Brain microvascular endothelial cell (primary cell): Measurements from ENCODE around the gene SPSB3.
"Not testable (repeated sequence)": the region's sequence is repeated elsewhere in the genome, so short reads cannot be mapped to it uniquely, and the experiment has no call there.

Experiments used
- DNase-seq: peaks from one replicate; pipeline ENCODE4 v3.0.0-alpha.2; 2020
- H3K27ac ChIP-seq: fragments of 250-450 bp; sonication (Bioruptor Pico); 2 replicates; pipeline ENCODE4 v1.5.1; 2020; ENCODE audit warnings: mild to moderate bottlenecking, moderate library complexity
- H3K27me3 ChIP-seq: fragments of 250-450 bp; sonication (Bioruptor Pico); replicated peaks from 2 replicates; pipeline ENCODE4 v1.5.1; 2020; ENCODE audit warnings: mild to moderate bottlenecking
- H3K36me3 ChIP-seq: fragments of 250-450 bp; sonication (Bioruptor Pico); replicated peaks from 2 replicates; pipeline ENCODE4 v1.5.1; 2020; ENCODE audit warnings: mild to moderate bottlenecking
- H3K4me3 ChIP-seq: 2 replicates; pipeline ENCODE4 v1.5.1; 2011; ENCODE audit warnings: low read depth, mild to moderate bottlenecking, control low read depth, low read length, moderate library complexity
- CTCF ChIP-seq: IDR thresholded peaks from 2 replicates; pipeline ENCODE4 v1.5.1; 2011; ENCODE audit warnings: low read depth, mild to moderate bottlenecking, moderate library complexity, low read length, control low read depth, inconsistent platforms; ENCODE audit errors: missing control alignments
- in situ Hi-C: cut with HindIII; loops from 2 replicates; pipeline ENCODE4 v1.10.0; 2017; ENCODE audit warnings: low sequenced_read_pairs, low pct_ligation_motif_present

The SPSB3 gene

GRCh38 chr16:1734123-1734522 is 48.2 kb downstream of the SPSB3 start:
- no peak for TF ChIP-seq CTCF
- Histone ChIP-seq H3K36me3 (peaks cover 32% of the 10 kb centered on the region), H3K27me3 (no peaks in the 10 kb centered on the region), H3K27ac (no peak overlapping the region), H3K4me3 (no peak overlapping the region)
- in situ Hi-C loops, result no loop called here
- DNase-seq, result no peak

- in situ Hi-C loops, DNase-seq, H3K27me3 ChIP-seq, H3K27ac ChIP-seq, H3K4me3 ChIP-seq: not testable (repeated sequence)
- H3K36me3 ChIP-seq, result peaks cover 41% of the 10 kb centered on the region
Observed at GRCh38 chr16:1732551-1732987, 49.8 kb downstream of the SPSB3 start.

- no peak for DNase-seq
- H3K4me3 ChIP-seq, result no peak overlapping the region
- no peaks in the 10 kb centered on the region for H3K27me3 ChIP-seq
- no peak for TF ChIP-seq CTCF
- in situ Hi-C loops, result no loop called here
- peaks cover 44% of the 10 kb centered on the region for H3K36me3 ChIP-seq
- H3K27ac ChIP-seq, result no peak overlapping the region
Observed at GRCh38 chr16:1732071-1732470, 50.3 kb downstream of the SPSB3 start.

GRCh38 chr16:1731603-1732002 is 50.8 kb downstream of the SPSB3 start:
- no peak for TF ChIP-seq CTCF
- Histone ChIP-seq H3K27me3 (no peaks in the 10 kb centered on the region), H3K36me3 (peaks cover 48% of the 10 kb centered on the region), H3K27ac (no peak overlapping the region), H3K4me3 (no peak overlapping the region)
- in situ Hi-C loops, result no loop called here
- DNase-seq, result no peak

- in situ Hi-C loops, result no loop called here
- peaks cover 54% of the 10 kb centered on the region for H3K36me3 ChIP-seq
- H3K27ac ChIP-seq, result no peak overlapping the region
- H3K4me3 ChIP-seq, result no peak overlapping the region
- H3K27me3 ChIP-seq, result no peaks in the 10 kb centered on the region
- DNase-seq, result no peak
- no peak for TF ChIP-seq CTCF
Observed at GRCh38 chr16:1731073-1731472, 51.3 kb downstream of the SPSB3 start.

GRCh38 chr16:1729445-1729844 is 52.9 kb downstream of the SPSB3 start:
- no peak for TF ChIP-seq CTCF
- Histone ChIP-seq H3K27me3 (no peaks in the 10 kb centered on the region), H3K4me3 (no peak overlapping the region), H3K36me3 (peaks cover 54% of the 10 kb centered on the region), H3K27ac (no peak overlapping the region)
- in situ Hi-C loops, result no loop called here
- no peak for DNase-seq
